Stimulated activated CD4-positive, alpha-beta T cell treated with anti-CD3 and anti-CD28 coated beads, TNF-alpha, amount 100 ng/mL, for 48 hours (primary cell): ENCODE measurements around the gene DAP.

ENCODE experiments used
- DNase-seq, 3 donors: peaks; one replicate each; pipeline ENCODE4 v3.0.0-alpha.2; 2020; ENCODE audit warnings: low read depth in 3 of 3

DAP gene

GRCh38 chr5:10760921-10761184 is 181 bp downstream of the DAP start:
- DNase-seq = no peak

GRCh38 chr5:10760096-10760920 is 726 bp downstream of the DAP start:
- peak in 1 of 3 donors; percentile 23 for DNase-seq

- no peak for DNase-seq
These were observed 1.9 kb downstream of the DAP start for GRCh38 chr5:10759111-10759510.

GRCh38 chr5:10757922-10758555 is 3.0 kb downstream of the DAP start:
- DNase-seq = no peak

- no peak for DNase-seq
These were observed 4.0 kb downstream of the DAP start for GRCh38 chr5:10757043-10757442.

- DNase-seq = no peak
These were observed 4.5 kb downstream of the DAP start for GRCh38 chr5:10756549-10756948.

- DNase-seq = no peak
These were observed 7.9 kb downstream of the DAP start for GRCh38 chr5:10753178-10753577.

GRCh38 chr5:10752451-10752850 is 8.6 kb downstream of the DAP start:
- no peak for DNase-seq

- no peak for DNase-seq
These were observed 10.1 kb downstream of the DAP start for GRCh38 chr5:10750909-10751308.

GRCh38 chr5:10747678-10748622 is 13.1 kb downstream of the DAP start:
- no peak for DNase-seq

- DNase-seq = no peak
These were observed 14.3 kb downstream of the DAP start for GRCh38 chr5:10746711-10747110.

- DNase-seq = no peak
These were observed 15.9 kb downstream of the DAP start for GRCh38 chr5:10745133-10745532.

GRCh38 chr5:10744681-10745080 is 16.4 kb downstream of the DAP start:
- no peak for DNase-seq

GRCh38 chr5:10743951-10744350 is 17.1 kb downstream of the DAP start:
- DNase-seq = no peak

GRCh38 chr5:10743526-10743925 is 17.5 kb downstream of the DAP start:
- DNase-seq = no peak

GRCh38 chr5:10741661-10742060 is 19.4 kb downstream of the DAP start:
- no peak for DNase-seq

- no peak for DNase-seq
These were observed 20.6 kb downstream of the DAP start for GRCh38 chr5:10740384-10740783.

GRCh38 chr5:10737880-10738279 is 23.2 kb downstream of the DAP start:
- DNase-seq = no peak

- no peak for DNase-seq
These were observed 24.2 kb downstream of the DAP start for GRCh38 chr5:10736808-10737207.

GRCh38 chr5:10736354-10736753 is 24.7 kb downstream of the DAP start:
- no peak for DNase-seq

- no peak for DNase-seq
These were observed 25.3 kb downstream of the DAP start for GRCh38 chr5:10735569-10736276.
